ENCODE data around the gene ACR. TPM values are rescaled to one million over a fixed set of nuclear protein-coding genes. Genes with fewer than 3 reads are reported as not detected.

Gene ACR
- total and polyA plus RNA-seq, 2 experiments from 2014 or later: not detected

- TF ChIP-seq ZNF462 (CRISPR knock-in tag; IDR thresholded peaks at IDR 0.05) (no peak), POLR2AphosphoS5 (IDR thresholded peaks at IDR 0.05; ENCODE audit: low read depth) (no peak), NANOG (IDR thresholded peaks at IDR 0.05; ENCODE audit: borderline replicate concordance) (no peak), EZH2phosphoT487 (IDR thresholded peaks at IDR 0.05; ENCODE audit: unreplicated experiment) (no peak), JUNB (IDR thresholded peaks at IDR 0.05; ENCODE audit: unreplicated experiment) (no peak), EZH2 (IDR thresholded peaks at IDR 0.05; ENCODE audit: low read depth, unreplicated experiment) (no peak)
Observed at GRCh38 chr22:50728523-50728931, 9.5 kb upstream of the ACR start (continued).

GRCh38 chr22:50729391-50730012 lies 8.5 kb upstream of the ACR start:
- Histone ChIP-seq H3K27ac (ENCODE audit: low read depth) (no peak overlapping the region), H3K27me3 (ENCODE audit: insufficient read depth) (peaks cover 49% of the 10 kb centered on the region), H3K4me2 (no peak overlapping the region), H2AFZ (no peak overlapping the region), H3K4me1 (ENCODE audit: insufficient read depth) (peaks cover 5% of the 10 kb centered on the region; the same call in 1 of the 2 replicates), H3K79me2 (replicated peaks; ENCODE audit: insufficient read depth) (no peaks in the 10 kb centered on the region), H3F3A (replicated peaks; ENCODE audit: low read depth) (no peaks in the 10 kb centered on the region), H4K20me1 (replicated peaks; ENCODE audit: insufficient read depth) (no peaks in the 10 kb centered on the region), H3K4me3 (no peak overlapping the region), H3K36me3 (ENCODE audit: insufficient read depth) (no peaks in the 10 kb centered on the region), H3K9me2 (ENCODE audit: insufficient read depth) (no peaks in the 10 kb centered on the region)
- Mint-ChIP-seq H3K9me3 (no peaks in the 10 kb centered on the region; the same call in 2 of the 3 replicates), H3K27me3 (ENCODE audit: insufficient read depth, low read depth, poor library complexity) (peaks cover 48% of the 10 kb centered on the region), H3K36me3 (ENCODE audit: low read depth) (no peaks in the 10 kb centered on the region; the same call in 2 of the 3 replicates), H3K27ac (no peak overlapping the region), H3K4me3 (no peak overlapping the region; the same call in 2 of the 3 replicates), H3K4me1 (peaks cover 6% of the 10 kb centered on the region)
- ATAC-seq: no peak; the same call in 2 of the 3 replicates
- TF ChIP-seq CTCF (conservative IDR thresholded peaks at IDR 0.05; ENCODE audit: low read depth in 2 of 2): 0 out of 4 replicates have a peak, but pooled peaks of 1 of the 2 experiments have one; percentile 5
- no peak for TF ChIP-seq ZNF331 (CRISPR knock-in tag; IDR thresholded peaks at IDR 0.05; ENCODE audit: low read depth)
- DNase-seq (ENCODE audit: low spot score): peak; percentile 30
